ENCODE measurements around the gene CST9L. TPM values are rescaled to one million over a fixed set of nuclear protein-coding genes. Genes with fewer than 3 reads are reported as not detected.

CST9L gene
- total and polyA plus RNA-seq, 2 of the 13 experiments (the other 11 are each of a cell fraction or from before 2014, with no cell fraction given): 0.15 TPM; not detected in 1

DNA sequence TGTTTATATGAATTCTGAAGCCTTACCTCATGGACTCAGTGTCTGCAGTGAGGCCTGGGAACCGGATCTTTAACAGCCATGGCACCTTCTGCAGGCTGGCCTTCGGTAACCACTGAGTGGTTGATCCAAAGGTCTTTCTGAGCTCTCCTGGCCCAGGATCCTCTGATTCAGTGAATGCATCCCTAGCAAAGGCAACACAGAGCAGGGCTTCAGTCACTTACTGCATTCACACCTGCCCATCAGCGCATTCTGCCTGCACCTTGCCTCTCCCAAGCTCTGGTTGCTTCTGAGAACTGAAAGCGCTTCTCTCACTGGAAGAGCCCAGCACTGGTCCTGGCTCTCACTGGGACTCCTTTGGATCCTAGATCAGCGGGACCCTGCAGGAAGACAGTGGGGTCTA, 45.9 kb upstream of the CST9L start:
- Histone ChIP-seq H3K4me1 (ENCODE audit: insufficient read depth, low read length) (peaks cover 11% of the 10 kb centered on the region), H3K79me2 (ENCODE audit: insufficient read depth, low read length) (no peaks in the 10 kb centered on the region), H3K27ac (ENCODE audit: extremely low read length, insufficient read depth, low read length) (no peak overlapping the region), H4K20me1 (ENCODE audit: insufficient read depth, low read length) (no peaks in the 10 kb centered on the region), H3K27me3 (ENCODE audit: control insufficient read depth in 1 of 2, insufficient read depth in 2 of 2, low read length in 2 of 2) (peaks cover 0 to 4% of the 10 kb centered on the region in 2 experiments; a peak in 1 of 5 replicates), H3K4me2 (ENCODE audit: low read depth, low read length) (no peak overlapping the region), H3K9me3 (ENCODE audit: low read length) (no peaks in the 10 kb centered on the region), H3K36me3 (replicated peaks in 1 of 2; ENCODE audit: control insufficient read depth in 1 of 2, insufficient read depth in 2 of 2, low read length in 2 of 2) (no peaks in the 10 kb centered on the region), H3K4me3 (replicated peaks in 1 of 3; ENCODE audit: insufficient read depth in 1 of 3, low read depth in 2 of 3, low read length in 3 of 3) (no peak overlapping the region), H2AFZ (ENCODE audit: low read length) (no peak overlapping the region), H3K9ac (ENCODE audit: insufficient read depth, low read depth, low read length) (no peak overlapping the region)
- DNase-seq (ENCODE audit: low spot score) (no peak), FAIRE-seq (no peak), ATAC-seq (no peak; the same call in 2 of the 3 replicates)
- WGBS (ENCODE audit: low lambda C conversion rate): 52% methylated on average over 5 of the region's 5 CpGs
- in situ Hi-C loops (cut with HindIII; ENCODE audit: extremely low pct_ligation_motif_present, low pct_unique_long_range_greater_than_20kb) (no loop called here), intact Hi-C loops (cut with micrococcal nuclease; ENCODE audit: unreplicated experiment) (no loop called here)
- TF ChIP-seq ZNF550 (CRISPR knock-in tag; IDR thresholded peaks at IDR 0.05; ENCODE audit: borderline replicate concordance) (0 out of 2 replicates have a peak, but pooled peaks have one; percentile 32), NR3C1 (CRISPR knock-in tag; IDR thresholded peaks at IDR 0.05) (no peak), NR2C2 (CRISPR knock-in tag; IDR thresholded peaks at IDR 0.05; ENCODE audit: borderline replicate concordance) (no peak), ZNF3 (CRISPR knock-in tag; IDR thresholded peaks at IDR 0.05) (no peak), KLF12 (CRISPR knock-in tag; IDR thresholded peaks at IDR 0.05; ENCODE audit: borderline replicate concordance) (no peak), MAFK (conservative IDR thresholded peaks at IDR 0.05 in 1 of 2, IDR thresholded peaks at IDR 0.05 in 1 of 2; ENCODE audit: low read length in 2 of 2) (no peak), GFI1 (CRISPR knock-in tag; IDR thresholded peaks at IDR 0.05; ENCODE audit: borderline replicate concordance) (no peak)
- TF ChIP-seq, protein P1, sequence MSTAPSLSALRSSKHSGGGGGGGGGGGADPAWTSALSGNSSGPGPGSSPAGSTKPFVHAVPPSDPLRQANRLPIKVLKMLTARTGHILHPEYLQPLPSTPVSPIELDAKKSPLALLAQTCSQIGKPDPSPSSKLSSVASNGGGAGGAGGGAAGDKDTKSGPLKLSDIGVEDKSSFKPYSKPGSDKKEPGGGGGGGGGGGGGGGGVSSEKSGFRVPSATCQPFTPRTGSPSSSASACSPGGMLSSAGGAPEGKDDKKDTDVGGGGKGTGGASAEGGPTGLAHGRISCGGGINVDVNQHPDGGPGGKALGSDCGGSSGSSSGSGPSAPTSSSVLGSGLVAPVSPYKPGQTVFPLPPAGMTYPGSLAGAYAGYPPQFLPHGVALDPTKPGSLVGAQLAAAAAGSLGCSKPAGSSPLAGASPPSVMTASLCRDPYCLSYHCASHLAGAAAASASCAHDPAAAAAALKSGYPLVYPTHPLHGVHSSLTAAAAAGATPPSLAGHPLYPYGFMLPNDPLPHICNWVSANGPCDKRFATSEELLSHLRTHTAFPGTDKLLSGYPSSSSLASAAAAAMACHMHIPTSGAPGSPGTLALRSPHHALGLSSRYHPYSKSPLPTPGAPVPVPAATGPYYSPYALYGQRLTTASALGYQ (CRISPR knock-in tag; IDR thresholded peaks at IDR 0.05): no peak
- POLR2A ChIA-PET: interaction anchor here (1.2 to 1.4 kb wide), 2 partner anchors 14 to 16 kb away, joined by 3 read pairs; no protein-coding TSS in a partner anchor
- CTCF ChIA-PET (ENCODE audit: low intra/inter-chr PET ratio, low total read pairs): no interaction called here
- BruUV-seq (replicated peaks): no TSS peak
